ENCODE data around the gene ACADM. TPM values are rescaled to one million over a fixed set of nuclear protein-coding genes. Genes with fewer than 3 reads are reported as not detected.

Gene ACADM
- total RNA-seq, 4 donors from 2014 or later: 45.9 to 71.5 (median 60.5) TPM

DNA sequence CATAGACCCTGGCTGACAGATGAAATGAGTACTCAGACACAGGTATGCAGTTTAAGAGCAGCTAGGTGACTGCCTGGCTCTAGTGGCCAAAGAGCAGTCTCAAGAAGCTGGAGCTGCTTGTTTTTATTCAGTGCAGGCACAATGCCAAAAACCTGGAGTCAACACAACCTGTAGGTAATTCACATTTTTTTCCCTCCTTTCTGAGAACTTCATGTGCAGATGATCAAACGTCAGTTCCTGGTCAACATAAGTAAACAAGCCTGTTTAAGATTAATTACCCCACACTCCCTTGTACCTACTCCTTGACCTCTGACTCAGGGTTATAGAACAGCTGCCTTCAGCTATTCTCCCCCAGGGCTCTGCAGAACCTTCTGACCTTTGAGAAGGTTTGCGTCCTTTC, 17.3 kb upstream of the ACADM start:
- Histone ChIP-seq H3K27me3 (peaks cover 0 to 4% (median 0%) of the 10 kb centered on the region in 4 donors), H3K9me3 (no peaks in the 10 kb centered on the region), H3K4me3 (no peak overlapping the region), H3K36me3 (no peaks in the 10 kb centered on the region), H3K4me1 (peaks cover 0 to 7% (median 0%) of the 10 kb centered on the region in 3 donors), H3K27ac (peak overlapping the region in 2 of 4 donors; percentile 15 to 16)
- TF ChIP-seq, protein P1, sequence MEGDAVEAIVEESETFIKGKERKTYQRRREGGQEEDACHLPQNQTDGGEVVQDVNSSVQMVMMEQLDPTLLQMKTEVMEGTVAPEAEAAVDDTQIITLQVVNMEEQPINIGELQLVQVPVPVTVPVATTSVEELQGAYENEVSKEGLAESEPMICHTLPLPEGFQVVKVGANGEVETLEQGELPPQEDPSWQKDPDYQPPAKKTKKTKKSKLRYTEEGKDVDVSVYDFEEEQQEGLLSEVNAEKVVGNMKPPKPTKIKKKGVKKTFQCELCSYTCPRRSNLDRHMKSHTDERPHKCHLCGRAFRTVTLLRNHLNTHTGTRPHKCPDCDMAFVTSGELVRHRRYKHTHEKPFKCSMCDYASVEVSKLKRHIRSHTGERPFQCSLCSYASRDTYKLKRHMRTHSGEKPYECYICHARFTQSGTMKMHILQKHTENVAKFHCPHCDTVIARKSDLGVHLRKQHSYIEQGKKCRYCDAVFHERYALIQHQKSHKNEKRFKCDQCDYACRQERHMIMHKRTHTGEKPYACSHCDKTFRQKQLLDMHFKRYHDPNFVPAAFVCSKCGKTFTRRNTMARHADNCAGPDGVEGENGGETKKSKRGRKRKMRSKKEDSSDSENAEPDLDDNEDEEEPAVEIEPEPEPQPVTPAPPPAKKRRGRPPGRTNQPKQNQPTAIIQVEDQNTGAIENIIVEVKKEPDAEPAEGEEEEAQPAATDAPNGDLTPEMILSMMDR (IDR thresholded peaks at IDR 0.05): no peak
- TF ChIP-seq POLR2A (IDR thresholded peaks at IDR 0.05): no peak
- 37 to 54% methylated on average over 2 of the region's 2 CpGs for WGBS, 2 donors
- intact Hi-C loops (cut with DNase I): no loop called here
- DNase-seq: no peak

DNA sequence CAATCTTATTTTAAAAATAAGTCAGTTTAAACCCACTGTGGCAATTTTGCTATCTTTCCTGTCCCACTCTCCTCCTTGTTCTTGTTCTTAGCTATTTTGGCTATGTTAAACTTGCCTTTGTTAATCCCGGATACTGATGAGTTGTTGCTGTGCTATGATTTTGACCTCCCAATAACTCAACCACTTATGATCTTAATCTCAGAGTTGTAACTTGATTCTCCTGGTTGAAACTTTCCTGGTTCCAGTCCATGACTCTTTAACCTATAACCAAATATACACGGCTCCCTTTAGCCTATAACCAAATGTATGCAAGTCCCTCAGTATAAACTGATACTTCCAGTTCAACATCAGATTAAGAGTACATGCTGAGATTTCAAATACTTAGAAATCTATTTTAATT, 15.6 kb upstream of the ACADM start:
- TF ChIP-seq, protein P1 (IDR thresholded peaks at IDR 0.05): no peak
- no peak for TF ChIP-seq POLR2A (IDR thresholded peaks at IDR 0.05)
- intact Hi-C loops (cut with DNase I): no loop called here
- Histone ChIP-seq H3K27me3 (peaks cover 0 to 4% (median 0%) of the 10 kb centered on the region in 4 donors), H3K4me1 (peaks cover 0 to 24% (median 6%) of the 10 kb centered on the region in 3 donors), H3K27ac (peak overlapping the region in 1 of 4 donors; percentile 43), H3K9me3 (no peaks in the 10 kb centered on the region), H3K36me3 (no peaks in the 10 kb centered on the region), H3K4me3 (no peak overlapping the region)
- DNase-seq: no peak
- 50 to 65% methylated on average over 2 of the region's 2 CpGs for WGBS, 2 donors

DNA sequence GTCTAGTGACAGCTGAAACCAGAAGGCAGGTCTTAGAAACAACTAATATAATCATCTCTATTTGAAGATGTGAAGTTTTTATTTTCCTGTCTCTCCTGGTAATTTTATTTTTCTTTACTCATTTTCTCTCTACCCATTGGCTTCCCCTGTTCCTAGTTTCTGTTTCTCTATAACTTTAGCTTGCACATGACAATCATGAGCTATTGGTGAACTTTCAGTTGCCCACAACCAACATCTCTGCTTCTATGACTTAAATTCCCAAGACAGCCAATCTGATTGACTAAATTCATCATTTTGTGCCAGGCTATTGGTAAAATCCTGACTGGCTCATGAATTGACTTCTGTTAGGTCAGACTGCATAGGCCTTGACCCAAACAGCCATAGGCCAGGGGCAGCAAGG, 13.7 kb upstream of the ACADM start:
- no peak for DNase-seq
- Histone ChIP-seq H3K27ac (no peak overlapping the region), H3K9me3 (no peaks in the 10 kb centered on the region), H3K4me3 (no peak overlapping the region), H3K36me3 (no peaks in the 10 kb centered on the region), H3K4me1 (peaks cover 0 to 25% (median 6%) of the 10 kb centered on the region in 3 donors), H3K27me3 (peaks cover 0 to 4% (median 0%) of the 10 kb centered on the region in 4 donors)
- TF ChIP-seq, protein P1 (IDR thresholded peaks at IDR 0.05): no peak
- TF ChIP-seq POLR2A (IDR thresholded peaks at IDR 0.05): no peak
- intact Hi-C loops (cut with DNase I): no loop called here

- no peaks in the 10 kb centered on the region for H3K9me3 ChIP-seq
- peak overlapping the region in 2 of 4 donors; percentile 34 to 48 for H3K27ac ChIP-seq
- no peak overlapping the region for H3K4me3 ChIP-seq
- DNase-seq: no peak
- no peak for TF ChIP-seq POLR2A (IDR thresholded peaks at IDR 0.05)
- TF ChIP-seq, protein P1 (IDR thresholded peaks at IDR 0.05): no peak
- no peaks in the 10 kb centered on the region for H3K36me3 ChIP-seq
- H3K4me1 ChIP-seq: peaks cover 0 to 25% (median 6%) of the 10 kb centered on the region in 3 donors
- peaks cover 0 to 13% (median 0%) of the 10 kb centered on the region in 4 donors for H3K27me3 ChIP-seq
- intact Hi-C loops (cut with DNase I): no loop called here
Measured at GRCh38 chr1:75711846-75712245, 12.7 kb upstream of the ACADM start.

GRCh38 chr1:75712306-75712705, 12.2 kb upstream of the ACADM start:
- intact Hi-C loops (cut with DNase I): no loop called here
- peak overlapping the region in 2 of 4 donors; percentile 34 to 48 for H3K27ac ChIP-seq
- TF ChIP-seq, protein P1 (IDR thresholded peaks at IDR 0.05): no peak
- no peak for TF ChIP-seq POLR2A (IDR thresholded peaks at IDR 0.05)
- H3K4me3 ChIP-seq: no peak overlapping the region
- H3K36me3 ChIP-seq: no peaks in the 10 kb centered on the region
- peaks cover 0 to 10% (median 0%) of the 10 kb centered on the region in 4 donors for H3K27me3 ChIP-seq
- DNase-seq: no peak
- H3K4me1 ChIP-seq: peaks cover 0 to 25% (median 6%) of the 10 kb centered on the region in 3 donors
- no peaks in the 10 kb centered on the region for H3K9me3 ChIP-seq

Measured in esophagus squamous epithelium (tissue), 5 donors.